Smooth muscle cell (in vitro differentiated cells): ENCODE results near the gene ARHGAP26. TPM values are rescaled to one million over a fixed set of nuclear protein-coding genes. Genes with fewer than 3 reads are reported as not detected.

ENCODE experiments used
- DNase-seq: peaks from one replicate; lab custom pipeline; 2025; ENCODE audit not compliant: unreplicated experiment; lab: John Stamatoyannopoulos, UW
- H2AFZ ChIP-seq: fragments of 200-600 bp; sonication (generic); 2 replicates; pipeline ENCODE4 v1.6.0; 2016; ENCODE audit warnings: antibody characterized with exemption, low read depth, mild to moderate bottlenecking
- H3F3A ChIP-seq: fragments of 200-600 bp; sonication (generic); 2 replicates; pipeline ENCODE4 v1.6.0; 2017; ENCODE audit warnings: antibody characterized with exemption, low read depth
- H3K27ac ChIP-seq: fragments of 200-600 bp; sonication (generic); 2 replicates; pipeline ENCODE4 v1.5.1; 2016; ENCODE audit warnings: low read depth, mild to moderate bottlenecking
- H3K27me3 ChIP-seq: fragments of 200-600 bp; sonication (generic); 2 replicates; pipeline ENCODE4 v1.6.1; 2016; ENCODE audit warnings: low read depth, mild to moderate bottlenecking
- H3K36me3 ChIP-seq: fragments of 200-600 bp; sonication (generic); 2 replicates; pipeline ENCODE4 v1.5.1; 2016; ENCODE audit warnings: low read depth
- H3K4me1 ChIP-seq: fragments of 200-600 bp; sonication (generic); 2 replicates; pipeline ENCODE4 v1.5.1; 2016; ENCODE audit warnings: low read depth
- H3K4me2 ChIP-seq: fragments of 200-600 bp; sonication (generic); 2 replicates; pipeline ENCODE4 v1.6.0; 2016; ENCODE audit warnings: mild to moderate bottlenecking
- H3K4me3 ChIP-seq: fragments of 200-600 bp; sonication (generic); 2 replicates; pipeline ENCODE4 v1.5.1; 2016; ENCODE audit warnings: mild to moderate bottlenecking
- H3K79me2 ChIP-seq: fragments of 200-600 bp; sonication (generic); 2 replicates; pipeline ENCODE4 v1.6.0; 2016; ENCODE audit warnings: low read depth, mild to moderate bottlenecking
- H3K9ac ChIP-seq: fragments of 200-600 bp; sonication (generic); 2 replicates; pipeline ENCODE4 v1.6.0; 2016; ENCODE audit warnings: low read depth
- H3K9me3 ChIP-seq: fragments of 200-600 bp; sonication (generic); replicated peaks from 2 replicates; pipeline ENCODE4 v1.5.1; 2016; ENCODE audit warnings: low read depth
- H4K20me1 ChIP-seq: fragments of 200-600 bp; sonication (generic); 2 replicates; pipeline ENCODE4 v1.6.0; 2016; ENCODE audit warnings: low read depth
- CTCF ChIP-seq: fragments of 200-600 bp; sonication (generic); IDR thresholded peaks from 2 replicates; pipeline ENCODE4 v1.5.1; 2017; ENCODE audit warnings: borderline replicate concordance, mild to moderate bottlenecking, antibody characterized with exemption; ENCODE audit not compliant: insufficient read depth, poor library complexity, severe bottlenecking
- WGBS: methylation state at CpG from one replicate; pipeline ENCODE4 v1.1.7; 2016; ENCODE audit warnings: low lambda C conversion rate; 5-methylcytosine and 5-hydroxymethylcytosine counted together
- polyA plus RNA-seq: library from polyadenylated mRNA; unstranded; fragments of >200 nt; fragmentation: Nextera tagmentation; extraction: Ambion mirVana; gene quantifications from 2 replicates; pipeline ENCODE4 v1.2.1, GENCODE V29; 2016
- total RNA-seq: library from RNA; depleted of rRNA; stranded (reverse); fragments of >200 nt; gene quantifications from 2 replicates; pipeline ENCODE4 v1.2.3, GENCODE V29; 2014

Gene ARHGAP26
- total and polyA plus RNA-seq, 2 experiments from 2014 or later, result 2.2 to 5.1 TPM

GRCh38 chr5:142767911-142768310 is 2.3 kb upstream of the ARHGAP26 start:
- H3F3A ChIP-seq, result no peaks in the 10 kb centered on the region
- no peak overlapping the region for H3K9ac ChIP-seq
- H3K27ac ChIP-seq, result no peak overlapping the region
- no peak overlapping the region for H3K4me3 ChIP-seq
- TF ChIP-seq CTCF, result no peak
- peaks cover 3% of the 10 kb centered on the region for H3K4me1 ChIP-seq
- no peaks in the 10 kb centered on the region for H3K9me3 ChIP-seq
- no peak overlapping the region for H3K4me2 ChIP-seq
- WGBS, result 57% methylated on average over 1 of the region's 1 CpG
- no peaks in the 10 kb centered on the region for H3K36me3 ChIP-seq
- H3K27me3 ChIP-seq, result peaks cover 14% of the 10 kb centered on the region
- H3K79me2 ChIP-seq, result no peaks in the 10 kb centered on the region
- H2AFZ ChIP-seq, result no peak overlapping the region
- H4K20me1 ChIP-seq, result no peaks in the 10 kb centered on the region
- DNase-seq, result no peak

GRCh38 chr5:142769251-142769792 is 855 bp upstream of the ARHGAP26 start:
- H3K36me3 ChIP-seq, result no peaks in the 10 kb centered on the region
- no peak for DNase-seq
- no peak overlapping the region for H3K27ac ChIP-seq
- H3K9me3 ChIP-seq, result no peaks in the 10 kb centered on the region
- H3K9ac ChIP-seq, result no peak overlapping the region
- 17% methylated on average over 15 of the region's 15 CpGs for WGBS
- peak overlapping the region; percentile 83 for H3K4me3 ChIP-seq
- H3K27me3 ChIP-seq, result peaks cover 28% of the 10 kb centered on the region
- TF ChIP-seq CTCF, result no peak
- no peaks in the 10 kb centered on the region for H4K20me1 ChIP-seq
- no peaks in the 10 kb centered on the region for H3F3A ChIP-seq
- H3K79me2 ChIP-seq, result no peaks in the 10 kb centered on the region
- H3K4me1 ChIP-seq, result peaks cover 3% of the 10 kb centered on the region
- H2AFZ ChIP-seq, result peak overlapping the region; percentile 97
- H3K4me2 ChIP-seq, result peak overlapping the region; percentile 94

GRCh38 chr5:142770650-142771609 is 753 bp downstream of the ARHGAP26 start:
- Histone ChIP-seq H3K79me2 (no peaks in the 10 kb centered on the region), H3K4me3 (peak overlapping the region; percentile 83), H3K36me3 (no peaks in the 10 kb centered on the region), H3K4me1 (peaks cover 3% of the 10 kb centered on the region), H3K9me3 (no peaks in the 10 kb centered on the region), H3K4me2 (peak overlapping the region; percentile 94), H4K20me1 (no peaks in the 10 kb centered on the region), H3F3A (no peaks in the 10 kb centered on the region), H2AFZ (peak overlapping the region; percentile 31), H3K9ac (no peak overlapping the region), H3K27ac (no peak overlapping the region), H3K27me3 (peaks cover 28% of the 10 kb centered on the region)
- no peak for TF ChIP-seq CTCF
- WGBS, result under 1% methylated on average over 73 of the region's 86 CpGs
- DNase-seq, result peak; percentile 27
